ENCODE results near the gene RAI1. TPM values are rescaled to one million over a fixed set of nuclear protein-coding genes. Genes with fewer than 3 reads are reported as not detected.
A peak's percentile ranks its signal among the peaks of the same experiment; 100 is the strongest.

Gene RAI1
- total RNA-seq, 1 donor from 2014 or later: 38.1 TPM

- TF ChIP-seq CTCF (IDR thresholded peaks at IDR 0.05): no peak
- Histone ChIP-seq H3K9me3 (no peaks in the 10 kb centered on the region), H3K36me3 (peaks cover 60% of the 10 kb centered on the region), H3K4me3 (no peak overlapping the region), H3K27me3 (no peaks in the 10 kb centered on the region), H3K27ac (no peak overlapping the region), H3K4me1 (peaks cover 37% of the 10 kb centered on the region)
- ATAC-seq (no peak), DNase-seq (no peak)
- intact Hi-C loops (cut with DNase I): loop anchor here (10.0 kb wide), 1 partner anchor 97 kb away; no protein-coding TSS in a partner anchor
These were observed 136.3 kb downstream of the RAI1 start for GRCh38 chr17:17817552-17817947.

GRCh38 chr17:17818088-17818526, 136.8 kb downstream of the RAI1 start:
- Histone ChIP-seq H3K4me1 (peaks cover 43% of the 10 kb centered on the region), H3K27ac (no peak overlapping the region), H3K9me3 (no peaks in the 10 kb centered on the region), H3K27me3 (no peaks in the 10 kb centered on the region), H3K36me3 (peaks cover 54% of the 10 kb centered on the region), H3K4me3 (no peak overlapping the region)
- intact Hi-C loops (cut with DNase I): loop anchor here (10.0 kb wide), 1 partner anchor 97 kb away; no protein-coding TSS in a partner anchor
- peak; percentile 61 for ATAC-seq
- peak; percentile 78 for DNase-seq
- TF ChIP-seq CTCF (IDR thresholded peaks at IDR 0.05): no peak

GRCh38 chr17:17819111-17819510, 137.9 kb downstream of the RAI1 start:
- Histone ChIP-seq H3K4me3 (no peak overlapping the region), H3K27ac (no peak overlapping the region), H3K36me3 (peaks cover 48% of the 10 kb centered on the region), H3K4me1 (peaks cover 49% of the 10 kb centered on the region), H3K27me3 (no peaks in the 10 kb centered on the region), H3K9me3 (no peaks in the 10 kb centered on the region)
- TF ChIP-seq CTCF (IDR thresholded peaks at IDR 0.05): no peak
- no peak for DNase-seq
- ATAC-seq: no peak
- intact Hi-C loops (cut with DNase I): loop anchor here (10.0 kb wide), 1 partner anchor 96 kb away; no protein-coding TSS in a partner anchor

GRCh38 chr17:17819561-17819995, 138.3 kb downstream of the RAI1 start:
- peaks cover 43% of the 10 kb centered on the region for H3K36me3 ChIP-seq
- no peak overlapping the region for H3K4me3 ChIP-seq
- H3K9me3 ChIP-seq: no peaks in the 10 kb centered on the region
- H3K4me1 ChIP-seq: peaks cover 53% of the 10 kb centered on the region
- peak; percentile 86 for DNase-seq
- H3K27me3 ChIP-seq: no peaks in the 10 kb centered on the region
- no peak overlapping the region for H3K27ac ChIP-seq
- no peak for TF ChIP-seq CTCF (IDR thresholded peaks at IDR 0.05)
- intact Hi-C loops (cut with DNase I): loop anchor here (10.0 kb wide), 1 partner anchor 95 kb away; no protein-coding TSS in a partner anchor
- peak; percentile 33 for ATAC-seq

- no peaks in the 10 kb centered on the region for H3K27me3 ChIP-seq
- intact Hi-C loops (cut with DNase I): no loop called here
- no peaks in the 10 kb centered on the region for H3K9me3 ChIP-seq
- H3K4me1 ChIP-seq: peaks cover 58% of the 10 kb centered on the region
- H3K36me3 ChIP-seq: peaks cover 39% of the 10 kb centered on the region
- no peak for TF ChIP-seq CTCF (IDR thresholded peaks at IDR 0.05)
- ATAC-seq: no peak
- H3K27ac ChIP-seq: no peak overlapping the region
- no peak for DNase-seq
- no peak overlapping the region for H3K4me3 ChIP-seq
These were observed 138.8 kb downstream of the RAI1 start for GRCh38 chr17:17820046-17820445.
